ENCODE measurements around the gene ZNF124.
"Not testable (repeated sequence)": the region's sequence is repeated elsewhere in the genome, so short reads cannot be mapped to it uniquely, and the experiment has no call there.

The ZNF124 gene

GRCh38 chr1:247171443-247171842, 377 bp downstream of the ZNF124 start:
- DNase-seq, result not testable (repeated sequence)

- no peak for DNase-seq
Measured at GRCh38 chr1:247165674-247166073, 6.1 kb downstream of the ZNF124 start.

GRCh38 chr1:247164694-247165093, 7.1 kb downstream of the ZNF124 start:
- no peak for DNase-seq

GRCh38 chr1:247156787-247157232, 15.0 kb downstream of the ZNF124 start:
- DNase-seq, result no peak

- DNase-seq, result no peak
Measured at GRCh38 chr1:247147781-247148180, 24.0 kb downstream of the ZNF124 start.

GRCh38 chr1:247147120-247147519, 24.7 kb downstream of the ZNF124 start:
- not testable (repeated sequence) for DNase-seq

GRCh38 chr1:247146671-247147070, 25.1 kb downstream of the ZNF124 start:
- DNase-seq, result no peak

GRCh38 chr1:247145279-247145678, 26.5 kb downstream of the ZNF124 start:
- no peak for DNase-seq

GRCh38 chr1:247139557-247139956, 32.3 kb downstream of the ZNF124 start:
- DNase-seq, result not testable (repeated sequence)

GRCh38 chr1:247131236-247131635, 40.6 kb downstream of the ZNF124 start:
- no peak for DNase-seq

GRCh38 chr1:247127519-247128282, 44.1 kb downstream of the ZNF124 start:
- not testable (repeated sequence) for DNase-seq

GRCh38 chr1:247126601-247127000, 45.2 kb downstream of the ZNF124 start:
- not testable (repeated sequence) for DNase-seq

- DNase-seq, result not testable (repeated sequence)
Measured at GRCh38 chr1:247126166-247126565, 45.7 kb downstream of the ZNF124 start.

- no peak for DNase-seq
Measured at GRCh38 chr1:247121382-247121781, 50.4 kb downstream of the ZNF124 start.

- not testable (repeated sequence) for DNase-seq
Measured at GRCh38 chr1:247120408-247120668, 51.5 kb downstream of the ZNF124 start.

GRCh38 chr1:247119600-247120407, 52.0 kb downstream of the ZNF124 start:
- no peak for DNase-seq

GRCh38 chr1:247118946-247119446, 52.8 kb downstream of the ZNF124 start:
- no peak for DNase-seq

- no peak for DNase-seq
Measured at GRCh38 chr1:247115545-247115944, 56.3 kb downstream of the ZNF124 start.

GRCh38 chr1:247115141-247115510, 56.7 kb downstream of the ZNF124 start:
- no peak for DNase-seq

- no peak for DNase-seq
Measured at GRCh38 chr1:247114351-247115140, 57.3 kb downstream of the ZNF124 start.

GRCh38 chr1:247113733-247114271, 58.0 kb downstream of the ZNF124 start:
- DNase-seq, result no peak

- DNase-seq, result no peak
Measured at GRCh38 chr1:247113094-247113497, 58.7 kb downstream of the ZNF124 start.

- no peak for DNase-seq
Measured at GRCh38 chr1:247112479-247112781, 59.4 kb downstream of the ZNF124 start.
